K562 (cell line): ENCODE results near the gene GART.

Source experiments
- ARNT ChIP-seq, 2 experiments: fragments of 450-650 bp; IDR thresholded peaks; 2 replicates each; pipeline ENCODE4 v1.6.1; 2016; ENCODE audit warnings: mild to moderate bottlenecking in 1 of 2
- BCLAF1 ChIP-seq, 2 experiments: fragments of 450-650 bp in 1 of 2; IDR thresholded peaks; 2 replicates each; pipeline ENCODE4 v1.6.1; 2011 to 2017; ENCODE audit warnings: low read depth in 2 of 2, antibody characterized with exemption in 1 of 2, borderline replicate concordance in 1 of 2, low read length in 1 of 2, mild to moderate bottlenecking in 1 of 2, mixed read lengths in 1 of 2; ENCODE audit not compliant: control insufficient read depth in 1 of 2
- CTCF ChIP-seq, 3 experiments: IDR thresholded peaks in 2 of 3; conservative IDR thresholded peaks in 1 of 3; 2 replicates each; pipeline ENCODE4 v1.5.1; 2011 to 2012; ENCODE audit warnings: low read length in 3 of 3, mild to moderate bottlenecking in 3 of 3, control low read depth in 2 of 3, improper control_type of control experiment in 1 of 3, inconsistent platforms in 1 of 3, low read depth in 1 of 3, mixed read lengths in 1 of 3, moderate library complexity in 1 of 3; ENCODE audit not compliant: insufficient read depth in 2 of 3
- EP300 ChIP-seq: IDR thresholded peaks from 2 replicates; pipeline ENCODE4 v1.6.1; 2012; ENCODE audit warnings: low read length, improper control_type of control experiment
- ESRRA ChIP-seq: fragments of 450-650 bp; IDR thresholded peaks from 2 replicates; pipeline ENCODE4 v1.6.1; 2014; ENCODE audit warnings: low read depth, mild to moderate bottlenecking, moderate library complexity, borderline replicate concordance
- GATAD2A ChIP-seq: fragments of 450-650 bp; IDR thresholded peaks from 2 replicates; pipeline ENCODE4 v1.6.1; 2017
- HOMEZ ChIP-seq: fragments of 250-450 bp; sonication (Bioruptor Pico); IDR thresholded peaks from 2 replicates; pipeline ENCODE4 v1.4.0; 2020; ENCODE audit warnings: mild to moderate bottlenecking, moderate library complexity
- POLR2A ChIP-seq: fragments of 450-650 bp; conservative IDR thresholded peaks from 2 replicates; pipeline ENCODE4 v1.6.1; 2016
- REST ChIP-seq, 2 experiments: fragments of 450-650 bp; formaldehyde crosslinking in 1 of 2; IDR thresholded peaks; 2 replicates each; pipeline versions ENCODE4 v1.4.0 to v1.6.1; 2014 to 2020; ENCODE audit warnings: mild to moderate bottlenecking in 2 of 2, borderline replicate concordance in 1 of 2, low read depth in 1 of 2
- YY1 ChIP-seq, 3 experiments: IDR thresholded peaks; 2 replicates each; pipeline ENCODE4 v1.6.1; 2011; ENCODE audit warnings: low read length in 2 of 3, mild to moderate bottlenecking in 2 of 3, moderate library complexity in 2 of 3, borderline replicate concordance in 1 of 3, control low read depth in 1 of 3, low read depth in 1 of 3; ENCODE audit not compliant: insufficient read depth in 3 of 3, insufficient replicate concordance in 2 of 3, control insufficient read depth in 1 of 3, insufficient read length in 1 of 3; ENCODE audit errors: extremely low read depth in 1 of 3

GRCh38 chr21:33560965-33561364, 19.0 kb upstream of the GART start:
- TF ChIP-seq ESRRA (no peak), REST (IDR thresholded peaks at IDR 0.05; ENCODE audit: borderline replicate concordance) (no peak), REST (CRISPR knock-in tag; IDR thresholded peaks at IDR 0.05; ENCODE audit: low read depth) (no peak), CTCF (IDR thresholded peaks at IDR 0.05 in 2 of 3, conservative IDR thresholded peaks at IDR 0.05 in 1 of 3; ENCODE audit: insufficient read depth in 2 of 3, low read depth in 1 of 3, low read length in 3 of 3) (no peak), HOMEZ (CRISPR knock-in tag) (no peak), POLR2A (no peak; the same call in 1 of the 2 replicates), ARNT (IDR thresholded peaks at IDR 0.05) (no peak), GATAD2A (no peak), EP300 (no peak), YY1 (IDR thresholded peaks at IDR 0.05; ENCODE audit: borderline replicate concordance in 1 of 3, control insufficient read depth in 1 of 3, extremely low read depth in 1 of 3, insufficient read depth in 3 of 3, insufficient read length in 1 of 3, insufficient replicate concordance in 2 of 3, low read depth in 1 of 3, low read length in 2 of 3) (no peak), BCLAF1 (IDR thresholded peaks at IDR 0.05; ENCODE audit: borderline replicate concordance in 1 of 2, control insufficient read depth in 1 of 2, low read depth in 2 of 2, low read length in 1 of 2) (no peak)
